Naive thymus-derived CD8-positive, alpha-beta T cell (primary cell): ENCODE measurements around the gene ATP10D. TPM values are rescaled to one million over a fixed set of nuclear protein-coding genes. Genes with fewer than 3 reads are reported as not detected.
"Not testable (repeated sequence)": the region's sequence is repeated elsewhere in the genome, so short reads cannot be mapped to it uniquely, and the experiment has no call there.

Experiments used
- ATAC-seq, 2 donors: fragments of 150-1000 bp; cut with Tn5 transposase in 1 of 2; sonication (Bioruptor Pico), chemical (Tn5 transposase) in 1 of 2; 1 replicate in 1 of 2; 2 replicates in 1 of 2; pipeline ENCODE4 v1.10.0; 2021; ENCODE audit warnings: mild to moderate bottlenecking in 2 of 2, moderate library complexity in 2 of 2
- POLR2A ChIA-PET: fragments of 350-600 bp; sonication (Branson Sonifier 250); formaldehyde crosslinking; loops from one replicate; lab custom pipeline; 2021; ENCODE audit warnings: antibody characterized with exemption; lab: Charles Lee
- DNase-seq, 10 donors: peaks; one replicate each; pipeline versions ENCODE4 v3.0.0 to v3.0.0-alpha.2; 2020 to 2022
- H3K27ac Mint-ChIP-seq, 10 donors: one replicate each; pipeline ENCODE4 v1.8.0; 2020 to 2022; ENCODE audit warnings: mild to moderate bottlenecking in 10 of 10, mixed read lengths in 10 of 10, moderate library complexity in 4 of 10, inconsistent platforms in 1 of 10
- H3K27me3 Mint-ChIP-seq, 5 donors: one replicate each; pipeline ENCODE4 v1.8.0; 2021 to 2022; ENCODE audit warnings: mixed read lengths in 5 of 5
- H3K36me3 Mint-ChIP-seq, 3 donors: one replicate each; pipeline ENCODE4 v1.8.0; 2020 to 2022; ENCODE audit warnings: mixed read lengths in 3 of 3, mild to moderate bottlenecking in 2 of 3, inconsistent platforms in 1 of 3
- H3K4me1 Mint-ChIP-seq, 4 donors: one replicate each; pipeline ENCODE4 v1.8.0; 2021 to 2022; ENCODE audit warnings: mixed read lengths in 4 of 4
- H3K4me3 Mint-ChIP-seq, 10 donors: one replicate each; pipeline ENCODE4 v1.8.0; 2020 to 2022; ENCODE audit warnings: mild to moderate bottlenecking in 10 of 10, mixed read lengths in 10 of 10, moderate library complexity in 6 of 10, inconsistent platforms in 1 of 10
- H3K9me3 Mint-ChIP-seq, 9 donors: one replicate each; pipeline ENCODE4 v1.8.0; 2020 to 2022; ENCODE audit warnings: mixed read lengths in 9 of 9, mild to moderate bottlenecking in 3 of 9, inconsistent platforms in 1 of 9, moderate library complexity in 1 of 9
- polyA plus RNA-seq, 3 donors: library from polyadenylated mRNA; unstranded; fragments of 300-500 nt; fragmentation: Illumina TruSeq; gene quantifications; one replicate each; pipeline ENCODE4 v1.2.3, GENCODE V29; 2021
- total RNA-seq, 8 experiments: library from RNA in 2 of 8; stranded (reverse) in 2 of 8; gene quantifications; one replicate each; pipeline ENCODE4 v1.2.3 and lab custom pipeline; 2021 to 2026

Gene ATP10D
- total and polyA plus RNA-seq, 5 experiments from 2014 or later = 2.7 to 14.9 (median 5.1) TPM

GRCh38 chr4:47471591-47471990 lies 13.5 kb upstream of the ATP10D start:
- DNase-seq = no peak
- POLR2A ChIA-PET = no interaction called here
- H3K27me3 Mint-ChIP-seq = peaks cover 0 to 10% (median 1%) of the 10 kb centered on the region in 5 donors
- no peak overlapping the region for H3K4me3 Mint-ChIP-seq
- ATAC-seq = no peak
- H3K4me1 Mint-ChIP-seq = no peaks in the 10 kb centered on the region
- no peaks in the 10 kb centered on the region for H3K9me3 Mint-ChIP-seq
- H3K36me3 Mint-ChIP-seq = no peaks in the 10 kb centered on the region
- no peak overlapping the region for H3K27ac Mint-ChIP-seq

GRCh38 chr4:47473141-47473750 lies 11.8 kb upstream of the ATP10D start:
- no peak overlapping the region for H3K4me3 Mint-ChIP-seq
- no peaks in the 10 kb centered on the region for H3K4me1 Mint-ChIP-seq
- H3K27me3 Mint-ChIP-seq = peaks cover 0 to 10% (median 1%) of the 10 kb centered on the region in 5 donors
- no peak overlapping the region for H3K27ac Mint-ChIP-seq
- no peak for DNase-seq
- no peaks in the 10 kb centered on the region for H3K36me3 Mint-ChIP-seq
- no peaks in the 10 kb centered on the region for H3K9me3 Mint-ChIP-seq
- POLR2A ChIA-PET = no interaction called here
- ATAC-seq = no peak

- Mint-ChIP-seq H3K27ac (no peak overlapping the region), H3K9me3 (no peaks in the 10 kb centered on the region), H3K4me3 (no peak overlapping the region), H3K36me3 (no peaks in the 10 kb centered on the region), H3K4me1 (no peaks in the 10 kb centered on the region), H3K27me3 (peaks cover 0 to 9% (median 1%) of the 10 kb centered on the region in 5 donors)
- ATAC-seq (no peak), DNase-seq (no peak)
- POLR2A ChIA-PET = no interaction called here
Observed at GRCh38 chr4:47474799-47475198, 10.3 kb upstream of the ATP10D start.

- DNase-seq = no peak
- Mint-ChIP-seq H3K27ac (no peak overlapping the region), H3K4me3 (no peak overlapping the region), H3K27me3 (peaks cover 0 to 9% (median 2%) of the 10 kb centered on the region in 5 donors), H3K36me3 (no peaks in the 10 kb centered on the region), H3K9me3 (no peaks in the 10 kb centered on the region), H3K4me1 (no peaks in the 10 kb centered on the region)
- no peak for ATAC-seq
- POLR2A ChIA-PET = no interaction called here
Observed at GRCh38 chr4:47475411-47475810, 9.7 kb upstream of the ATP10D start.

GRCh38 chr4:47478804-47479203 lies 6.3 kb upstream of the ATP10D start:
- no peaks in the 10 kb centered on the region for H3K36me3 Mint-ChIP-seq
- H3K9me3 Mint-ChIP-seq = no peaks in the 10 kb centered on the region
- peaks cover under 1 to 10% (median 4%) of the 10 kb centered on the region in 4 donors for H3K4me1 Mint-ChIP-seq
- H3K27ac Mint-ChIP-seq = no peak overlapping the region
- POLR2A ChIA-PET = no interaction called here
- no peak overlapping the region for H3K4me3 Mint-ChIP-seq
- ATAC-seq = no peak
- DNase-seq = no peak
- peaks cover 0 to 4% (median 1%) of the 10 kb centered on the region in 5 donors for H3K27me3 Mint-ChIP-seq

GRCh38 chr4:47482326-47482725 lies 2.7 kb upstream of the ATP10D start:
- Mint-ChIP-seq H3K36me3 (no peaks in the 10 kb centered on the region), H3K4me3 (no peak overlapping the region), H3K9me3 (no peaks in the 10 kb centered on the region), H3K27me3 (peaks cover 0 to 4% (median 0%) of the 10 kb centered on the region in 5 donors), H3K27ac (peak overlapping the region in 1 of 10 donors; percentile 32), H3K4me1 (peaks cover 10 to 38% (median 27%) of the 10 kb centered on the region in 4 donors)
- POLR2A ChIA-PET = no interaction called here
- no peak for ATAC-seq
- DNase-seq = no peak

GRCh38 chr4:47483745-47484144 lies 1.3 kb upstream of the ATP10D start:
- POLR2A ChIA-PET = no interaction called here
- peaks cover 10 to 45% (median 29%) of the 10 kb centered on the region in 4 donors for H3K4me1 Mint-ChIP-seq

GRCh38 chr4:47484168-47484567 lies 907 bp upstream of the ATP10D start:
- peak overlapping the region; percentile 42 to 98 (median 96) for H3K27ac Mint-ChIP-seq
- H3K27me3 Mint-ChIP-seq = peaks cover 0 to 2% (median 0%) of the 10 kb centered on the region in 5 donors
- DNase-seq (no peak), ATAC-seq (no peak)
- POLR2A ChIA-PET = interaction anchor here (2.3 kb wide), 1 partner anchor 21 kb away, joined by 28 read pairs; the partner anchor contains the start of gene COMMD8
- peaks cover 10 to 46% (median 30%) of the 10 kb centered on the region in 4 donors for H3K4me1 Mint-ChIP-seq
- no peaks in the 10 kb centered on the region for H3K36me3 Mint-ChIP-seq
- H3K9me3 Mint-ChIP-seq = no peaks in the 10 kb centered on the region
- H3K4me3 Mint-ChIP-seq = peak overlapping the region; percentile 70 to 99 (median 96)

More at GRCh38 chr4:47483745-47484144, 1.3 kb upstream of the ATP10D start:
- ATAC-seq (no peak), DNase-seq (no peak)
- Mint-ChIP-seq H3K4me3 (peak overlapping the region in 9 of 10 donors; percentile 70 to 99 (median 96)), H3K9me3 (no peaks in the 10 kb centered on the region), H3K27ac (peak overlapping the region; percentile 47 to 98 (median 96)), H3K27me3 (peaks cover 0 to 2% (median 0%) of the 10 kb centered on the region in 5 donors), H3K36me3 (no peaks in the 10 kb centered on the region)

GRCh38 chr4:47485768-47486167 lies 693 bp downstream of the ATP10D start:
- POLR2A ChIA-PET = interaction anchor here (0.7 to 2.3 kb wide), 3 partner anchors 22 to 123 kb away, joined by 3 to 28 read pairs (median 4); partner anchors contain the start of gene COMMD8
- DNase-seq (peak in 1 of 10 donors; percentile 5), ATAC-seq (peak in 1 of 2 donors; percentile 15)
- H3K4me1 Mint-ChIP-seq = peaks cover 13 to 56% (median 31%) of the 10 kb centered on the region in 4 donors
- peak overlapping the region; percentile 92 to 99 (median 96) for H3K4me3 Mint-ChIP-seq
- H3K27ac Mint-ChIP-seq = peak overlapping the region; percentile 94 to 98 (median 96)
- H3K9me3 Mint-ChIP-seq = no peaks in the 10 kb centered on the region
- H3K27me3 Mint-ChIP-seq = no peaks in the 10 kb centered on the region
- H3K36me3 Mint-ChIP-seq = no peaks in the 10 kb centered on the region

GRCh38 chr4:47486231-47486673 lies 1.2 kb downstream of the ATP10D start:
- DNase-seq (no peak), ATAC-seq (no peak)
- H3K27me3 Mint-ChIP-seq = no peaks in the 10 kb centered on the region
- POLR2A ChIA-PET = interaction anchor here (0.7 to 2.3 kb wide), 3 partner anchors 23 to 122 kb away, joined by 3 to 28 read pairs (median 4); partner anchors contain the start of gene COMMD8
- H3K9me3 Mint-ChIP-seq = no peaks in the 10 kb centered on the region
- H3K27ac Mint-ChIP-seq = peak overlapping the region in 8 of 10 donors; percentile 84 to 98 (median 96)
- H3K4me3 Mint-ChIP-seq = peak overlapping the region; percentile 92 to 99 (median 96)
- H3K4me1 Mint-ChIP-seq = peaks cover 15 to 56% (median 31%) of the 10 kb centered on the region in 4 donors
- no peaks in the 10 kb centered on the region for H3K36me3 Mint-ChIP-seq

- not testable (repeated sequence) for H3K9me3 Mint-ChIP-seq, ATAC-seq, H3K27me3 Mint-ChIP-seq, H3K36me3 Mint-ChIP-seq, DNase-seq, H3K27ac Mint-ChIP-seq
- Mint-ChIP-seq H3K4me1 (peaks cover 15 to 60% (median 31%) of the 10 kb centered on the region in 4 donors), H3K4me3 (peak overlapping the region in 5 of 10 donors; percentile 25 to 98 (median 96))
- POLR2A ChIA-PET = interaction anchor here (2.3 kb wide), 1 partner anchor 23 kb away, joined by 28 read pairs; the partner anchor contains the start of gene COMMD8
Observed at GRCh38 chr4:47486727-47487126, 1.7 kb downstream of the ATP10D start.

- Mint-ChIP-seq H3K36me3 (no peaks in the 10 kb centered on the region), H3K9me3 (no peaks in the 10 kb centered on the region), H3K4me1 (peaks cover 13 to 66% (median 28%) of the 10 kb centered on the region in 4 donors), H3K27me3 (no peaks in the 10 kb centered on the region), H3K4me3 (no peak overlapping the region), H3K27ac (no peak overlapping the region)
- ATAC-seq (no peak), DNase-seq (no peak)
- POLR2A ChIA-PET = no interaction called here
Observed at GRCh38 chr4:47488706-47489105, 3.6 kb downstream of the ATP10D start.

GRCh38 chr4:47490550-47490949 lies 5.5 kb downstream of the ATP10D start:
- Mint-ChIP-seq H3K27ac (peak overlapping the region in 1 of 10 donors; percentile 16), H3K4me1 (peaks cover 6 to 51% (median 13%) of the 10 kb centered on the region in 4 donors), H3K9me3 (no peaks in the 10 kb centered on the region), H3K27me3 (no peaks in the 10 kb centered on the region), H3K4me3 (no peak overlapping the region), H3K36me3 (no peaks in the 10 kb centered on the region)
- DNase-seq (peak in 1 of 10 donors; percentile 11), ATAC-seq (peak; percentile 80 to 86)
- POLR2A ChIA-PET = no interaction called here
